NCI-H128 (cell line): ENCODE data around the gene IP6K1.
A peak's percentile ranks its signal among the peaks of the same experiment; 100 is the strongest.
"Not testable (repeated sequence)": the region's sequence is repeated elsewhere in the genome, so short reads cannot be mapped to it uniquely, and the experiment has no call there.

Source experiments
- DNase-seq: peaks from one replicate; lab custom pipeline; 2025; ENCODE audit not compliant: unreplicated experiment; lab: John Stamatoyannopoulos, UW

Gene IP6K1

GRCh38 chr3:49786357-49787181 is at the start of gene IP6K1:
TSS of gene IP6K1 (minus strand) at chr3:49786542. CDS start at chr3:49748040, 38,502 bp downstream.
- peak; percentile 96 for DNase-seq

DNA sequence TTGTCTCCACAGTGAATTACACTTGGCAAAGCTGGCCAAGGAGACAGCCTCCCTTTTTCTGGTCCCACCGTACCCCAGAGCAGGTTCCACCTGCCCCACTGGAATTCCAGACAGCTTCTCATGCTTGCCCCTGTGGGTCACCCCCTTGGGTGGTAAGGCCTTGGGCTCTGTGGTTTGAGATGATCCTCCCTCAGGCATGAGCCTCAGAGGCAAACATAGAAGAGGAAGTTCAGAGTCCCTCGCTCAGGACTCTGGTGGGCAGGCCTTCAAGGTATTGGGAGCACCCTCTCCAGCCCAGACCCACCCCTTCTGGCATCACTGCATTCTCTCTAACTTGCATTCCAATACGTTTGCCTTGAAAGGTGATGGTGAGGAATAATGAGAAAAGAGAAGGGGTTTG is 45.0 kb upstream of the IP6K1 start:
- DNase-seq = no peak

DNA sequence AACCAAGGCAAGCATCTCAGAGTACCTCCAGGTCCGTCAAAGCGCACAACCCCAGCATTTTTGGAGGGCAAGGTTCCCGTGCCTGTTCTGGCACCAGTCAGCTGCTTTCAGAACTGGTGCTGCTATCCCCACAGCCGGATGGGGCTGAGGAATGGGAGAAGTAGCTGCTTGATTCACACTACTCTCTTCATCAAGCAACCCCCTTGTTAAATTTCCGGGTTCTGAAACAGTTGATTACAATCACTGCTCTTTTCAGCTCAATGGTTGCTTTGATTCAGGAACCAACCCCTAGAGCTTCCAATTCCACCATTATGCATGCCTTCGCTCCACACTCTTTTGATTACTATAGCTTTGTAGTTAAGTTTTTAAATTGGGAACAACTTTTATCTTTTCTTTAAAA is 39.7 kb upstream of the IP6K1 start:
- no peak for DNase-seq

DNA sequence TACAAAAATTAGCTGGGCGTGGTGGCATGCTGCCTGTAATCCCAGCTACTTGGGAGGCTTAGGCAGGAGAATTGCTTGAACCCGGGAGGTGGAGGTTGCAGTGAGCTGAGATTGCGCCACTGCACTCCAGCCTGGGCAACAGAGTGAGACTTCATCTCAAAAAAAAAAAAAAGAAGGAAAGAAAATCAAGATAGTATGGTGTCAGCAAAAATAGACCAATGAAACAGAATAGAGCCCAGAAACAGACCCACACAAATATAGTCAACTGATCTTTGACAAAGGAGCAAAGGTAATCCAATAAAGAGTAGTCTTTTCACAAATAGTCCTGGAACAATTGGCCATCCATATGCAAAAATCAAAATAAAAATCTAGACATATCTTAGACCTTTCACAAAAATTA is 36.8 kb upstream of the IP6K1 start:
- not testable (repeated sequence) for DNase-seq

- no peak for DNase-seq
Observed at GRCh38 chr3:49813497-49814174, 27.3 kb upstream of the IP6K1 start, which contains the start of gene UBA7. TSS of gene UBA7 (minus strand) at chr3:49813953. CDS start at chr3:49813787, 166 bp downstream.

DNA sequence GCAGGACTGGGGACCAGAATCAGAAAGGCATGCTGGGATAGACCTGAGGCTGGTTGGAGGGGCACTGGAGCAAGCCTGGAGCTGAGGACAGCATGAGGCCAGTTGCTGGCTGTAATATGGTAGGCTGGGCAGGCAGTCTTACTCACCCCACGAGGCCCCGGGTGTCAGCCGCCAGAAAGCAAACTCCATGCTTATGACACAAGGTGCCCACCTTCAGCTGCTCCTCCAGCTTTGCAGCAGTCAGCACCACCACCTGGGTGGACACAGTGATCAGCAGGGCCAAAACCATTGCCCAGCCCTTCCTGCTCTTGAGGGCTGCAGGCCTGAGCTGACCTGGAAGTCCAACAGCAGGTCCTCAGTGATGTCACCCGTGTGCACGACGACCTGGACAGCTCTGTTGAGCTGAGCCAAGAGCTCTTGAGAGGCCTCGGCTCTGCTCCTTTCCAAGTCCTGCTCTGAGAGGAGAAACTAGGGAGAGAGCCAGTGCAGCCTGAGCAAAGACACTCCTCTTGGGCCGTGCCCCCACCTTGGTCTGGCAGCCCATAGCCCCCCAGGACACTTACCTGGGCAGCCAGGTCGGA is 26.7 kb upstream of the IP6K1 start:
- no peak for DNase-seq

DNA sequence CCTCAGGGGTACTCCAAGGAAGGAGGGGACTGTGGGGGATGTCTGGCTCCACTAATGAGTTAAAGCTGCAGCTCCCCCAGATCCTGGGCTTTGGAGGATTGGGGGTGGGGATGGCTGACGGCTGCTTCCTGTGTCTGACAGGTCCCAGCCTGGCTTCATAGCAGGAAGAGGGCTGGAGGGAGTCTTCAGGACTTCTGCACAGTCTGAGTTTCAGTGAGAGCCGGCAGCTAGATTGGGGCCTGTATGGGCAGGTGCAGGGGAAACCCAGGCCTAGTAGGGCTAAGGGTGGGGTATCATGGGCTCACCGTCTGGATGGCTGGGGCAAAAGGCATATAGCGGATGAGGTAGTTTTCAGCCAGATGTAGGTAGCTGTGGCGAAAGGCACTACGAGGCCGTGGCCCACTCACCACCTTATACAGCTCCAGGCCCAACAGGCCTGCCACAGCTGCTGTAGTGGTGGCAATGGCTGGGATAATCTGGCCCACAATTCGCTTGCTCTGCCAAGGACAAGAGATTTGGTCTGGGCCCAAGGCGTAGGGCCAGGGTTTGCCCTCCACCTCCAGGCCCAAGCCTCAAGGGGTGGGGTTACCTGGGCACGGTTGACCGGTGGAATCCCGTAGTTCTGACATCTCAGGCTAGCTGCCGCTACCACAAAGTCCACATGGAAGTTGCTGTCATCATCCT is 21.2 kb upstream of the IP6K1 start:
- DNase-seq = no peak

GRCh38 chr3:49806850-49807249 is 20.5 kb upstream of the IP6K1 start:
- no peak for DNase-seq

DNA sequence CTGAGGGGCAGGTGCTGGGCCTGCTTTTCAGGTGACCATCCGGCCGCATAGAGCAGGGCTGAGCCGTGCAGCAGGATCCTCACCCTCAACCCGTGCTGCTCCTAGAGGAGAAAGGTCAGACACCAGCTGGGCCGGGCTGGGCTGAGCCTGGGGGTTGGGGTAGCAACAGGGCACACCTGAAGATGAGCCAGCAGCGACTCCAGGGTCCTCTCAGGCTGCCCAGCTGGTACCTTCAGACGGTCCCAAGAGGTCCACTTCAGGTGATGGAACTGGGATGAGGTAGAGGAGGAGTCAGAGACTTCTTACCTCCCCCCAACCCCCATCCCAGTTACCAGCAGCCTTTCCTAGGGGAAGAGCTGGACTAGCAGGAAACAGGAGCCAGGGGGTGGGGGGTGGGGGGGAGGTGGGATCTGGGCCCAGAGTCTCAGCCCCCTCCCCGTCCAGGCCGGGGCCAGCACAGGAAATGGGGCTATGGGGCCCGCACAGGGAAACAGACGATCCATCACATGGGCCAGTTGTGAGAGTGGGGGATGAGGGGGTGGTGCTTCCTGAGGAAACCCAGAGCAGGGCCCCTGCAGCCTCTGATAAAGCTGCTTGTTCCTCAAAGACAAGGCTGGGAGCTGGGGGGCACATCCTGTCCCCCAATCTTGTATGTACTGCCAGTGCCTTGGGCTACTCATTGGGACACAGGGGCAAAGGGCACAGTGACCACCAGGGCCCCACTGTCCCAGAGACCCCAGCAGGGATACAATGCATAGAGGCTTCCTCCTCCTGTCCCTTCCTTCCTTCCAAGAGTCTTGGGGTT is 19.8 kb upstream of the IP6K1 start:
- no peak for DNase-seq

- no peak for DNase-seq
Observed at GRCh38 chr3:49805367-49805782, 19.0 kb upstream of the IP6K1 start.

DNA sequence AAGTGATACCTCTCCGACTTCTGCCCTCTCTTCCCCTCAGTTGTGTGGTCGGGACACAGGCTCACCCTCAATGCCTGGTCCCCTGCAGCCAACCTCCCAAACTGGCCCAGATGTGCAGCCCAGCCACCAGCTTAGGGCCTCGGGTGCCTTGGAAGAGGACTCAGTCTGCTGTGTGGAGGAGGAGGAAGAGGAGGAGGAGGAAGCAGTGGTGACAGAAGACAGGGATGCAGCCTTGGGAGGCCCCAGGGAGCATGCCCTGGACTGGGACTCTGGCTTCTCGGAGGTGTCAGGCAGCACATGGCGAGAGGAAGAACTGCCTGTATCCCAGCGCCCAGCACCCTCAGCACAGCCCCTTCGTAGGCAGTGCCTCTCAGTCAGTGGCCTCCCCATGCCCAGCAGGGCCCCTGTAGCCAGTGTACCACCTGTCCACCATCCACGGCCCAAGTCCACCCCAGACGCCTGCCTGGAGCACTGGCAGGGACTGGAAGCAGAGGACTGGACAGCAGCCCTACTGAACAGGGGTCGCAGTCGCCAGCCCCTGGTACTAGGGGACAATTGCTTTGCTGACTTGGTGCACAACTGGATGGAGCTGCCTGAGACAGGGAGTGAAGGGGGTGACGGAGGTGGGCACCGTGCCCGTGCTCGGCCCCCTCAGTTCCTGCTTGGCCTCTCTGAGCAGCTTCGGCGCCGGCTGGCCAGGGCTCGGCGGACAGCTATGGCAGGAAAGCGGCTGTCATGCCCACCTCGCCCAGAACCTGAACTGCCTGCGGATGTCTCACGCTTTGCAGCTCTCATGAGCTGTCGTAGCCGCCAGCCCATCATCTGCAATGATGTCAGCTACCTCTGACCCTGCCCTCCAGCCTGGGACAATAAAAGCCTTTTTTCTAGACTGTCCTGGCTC is 18.0 kb upstream of the IP6K1 start:
- no peak for DNase-seq

DNA sequence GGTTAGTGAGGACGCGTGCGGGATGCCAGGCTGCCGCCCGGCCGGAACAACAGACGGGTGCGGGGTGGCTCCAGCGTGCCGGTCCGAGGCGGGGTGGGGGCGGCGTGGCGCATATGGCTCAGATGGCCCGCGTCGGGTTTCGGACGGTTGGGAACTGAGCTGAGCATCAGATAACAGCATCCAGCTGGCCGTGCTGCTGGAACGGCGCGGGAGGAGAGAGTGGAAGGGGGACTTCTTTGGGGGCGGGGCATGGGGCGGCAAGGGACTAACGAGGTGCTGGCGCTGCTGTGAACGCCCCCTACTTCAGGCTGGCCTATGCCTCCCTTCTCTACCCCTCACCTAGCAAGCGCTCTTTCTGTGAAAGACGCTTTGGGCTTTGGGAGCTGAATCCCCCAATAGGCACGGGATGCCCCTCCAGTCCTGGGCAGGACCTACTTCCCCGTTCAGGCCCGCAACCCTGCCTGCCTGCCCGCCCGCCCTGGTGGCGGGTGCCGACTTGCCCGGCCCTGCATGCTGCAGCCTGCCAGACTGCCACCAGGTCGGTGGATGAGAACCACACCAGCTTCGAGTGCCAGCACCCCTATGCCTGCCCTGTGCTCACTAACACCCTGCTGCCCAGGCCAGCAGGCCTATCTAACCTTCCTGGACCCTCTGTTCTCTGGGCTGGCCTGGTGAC is 17.3 kb upstream of the IP6K1 start:
- DNase-seq = no peak

DNA sequence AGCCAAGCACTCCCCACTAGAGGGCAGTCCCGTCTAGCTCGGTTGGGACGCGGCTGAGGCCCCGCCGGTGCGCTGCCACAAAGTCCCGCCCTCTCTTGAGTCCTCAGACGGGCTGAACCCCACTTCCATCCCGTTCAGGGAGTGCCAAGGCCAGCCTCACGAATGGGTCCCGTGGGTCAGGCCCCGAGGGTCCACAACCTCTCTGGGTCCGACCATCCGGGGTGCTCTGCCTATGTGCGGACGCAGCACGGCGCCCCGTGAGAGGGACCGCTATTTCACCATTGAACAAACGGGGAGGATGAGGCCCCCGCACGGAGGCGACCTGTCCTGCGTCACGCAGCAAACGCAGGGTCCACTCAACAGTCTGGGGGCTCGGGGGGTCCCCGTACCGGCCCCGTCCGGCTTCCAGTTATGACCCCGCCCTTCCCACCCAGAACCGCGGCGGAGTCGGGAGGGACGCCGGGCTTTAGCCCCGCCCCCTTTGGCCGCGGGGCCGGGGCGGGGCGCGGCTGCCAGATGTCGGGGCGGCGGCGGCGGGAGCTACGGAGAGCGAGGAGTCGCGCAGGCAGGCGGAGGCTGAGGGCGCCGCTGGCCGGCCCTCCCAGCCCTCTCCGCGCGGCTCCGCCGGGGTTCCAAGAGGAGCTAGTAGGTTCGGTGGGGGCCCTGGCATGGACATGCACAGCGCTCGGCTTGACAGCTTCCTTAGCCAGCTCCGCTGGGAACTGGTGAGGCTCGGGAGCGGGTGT is 16.6 kb upstream of the IP6K1 start, which contains the start of gene INKA1:
INKA1 (plus strand) TSS at position 543 of the 746 bp plus-strand sequence; CDS start at position 675, 132 bp downstream.
- peak; percentile 69 for DNase-seq

- DNase-seq = no peak
Observed at GRCh38 chr3:49801160-49801559, 14.8 kb upstream of the IP6K1 start.

DNA sequence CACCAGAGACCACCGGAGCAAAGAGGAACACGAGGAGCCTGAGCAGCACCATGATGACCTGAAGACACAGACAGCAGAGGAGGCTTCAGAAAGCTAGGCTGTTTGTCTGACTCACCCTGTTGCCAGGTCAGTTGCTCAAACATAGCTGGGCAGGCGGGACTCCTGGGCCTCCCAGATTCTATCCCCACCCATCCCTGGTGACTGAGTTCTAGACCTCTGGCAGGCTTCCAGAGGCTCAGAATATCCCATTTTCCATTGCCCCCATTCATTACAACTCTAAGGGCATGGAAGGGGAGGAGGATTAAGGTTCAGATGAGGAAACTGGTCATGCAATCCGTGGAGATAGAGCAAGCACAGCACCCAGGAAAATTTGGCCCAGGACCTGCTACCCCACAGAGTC is 13.4 kb upstream of the IP6K1 start, which contains the start of gene CDHR4:
CDHR4 (minus strand) TSS at position 113 of the 400 bp plus-strand sequence; CDS start at position 52, 61 bp downstream.
- no peak for DNase-seq

- no peak for DNase-seq
Observed at GRCh38 chr3:49799105-49799504, 12.8 kb upstream of the IP6K1 start.

GRCh38 chr3:49794926-49795905 is 8.9 kb upstream of the IP6K1 start:
- no peak for DNase-seq
